ENCODE data around the gene AQP6.

AQP6 gene

GRCh38 chr12:49954863-49955830 lies 17.6 kb upstream of the AQP6 start:
- in situ Hi-C loops (cut with HindIII; ENCODE audit: low sequenced_read_pairs) = loop anchor here (10.0 kb wide), 1 partner anchor 110 kb away; no protein-coding TSS in a partner anchor

- in situ Hi-C loops (cut with HindIII; ENCODE audit: low sequenced_read_pairs) = loop anchor here (10.0 kb wide), 1 partner anchor 109 kb away; no protein-coding TSS in a partner anchor
Measured at GRCh38 chr12:49955899-49956662, 16.7 kb upstream of the AQP6 start.

DNA sequence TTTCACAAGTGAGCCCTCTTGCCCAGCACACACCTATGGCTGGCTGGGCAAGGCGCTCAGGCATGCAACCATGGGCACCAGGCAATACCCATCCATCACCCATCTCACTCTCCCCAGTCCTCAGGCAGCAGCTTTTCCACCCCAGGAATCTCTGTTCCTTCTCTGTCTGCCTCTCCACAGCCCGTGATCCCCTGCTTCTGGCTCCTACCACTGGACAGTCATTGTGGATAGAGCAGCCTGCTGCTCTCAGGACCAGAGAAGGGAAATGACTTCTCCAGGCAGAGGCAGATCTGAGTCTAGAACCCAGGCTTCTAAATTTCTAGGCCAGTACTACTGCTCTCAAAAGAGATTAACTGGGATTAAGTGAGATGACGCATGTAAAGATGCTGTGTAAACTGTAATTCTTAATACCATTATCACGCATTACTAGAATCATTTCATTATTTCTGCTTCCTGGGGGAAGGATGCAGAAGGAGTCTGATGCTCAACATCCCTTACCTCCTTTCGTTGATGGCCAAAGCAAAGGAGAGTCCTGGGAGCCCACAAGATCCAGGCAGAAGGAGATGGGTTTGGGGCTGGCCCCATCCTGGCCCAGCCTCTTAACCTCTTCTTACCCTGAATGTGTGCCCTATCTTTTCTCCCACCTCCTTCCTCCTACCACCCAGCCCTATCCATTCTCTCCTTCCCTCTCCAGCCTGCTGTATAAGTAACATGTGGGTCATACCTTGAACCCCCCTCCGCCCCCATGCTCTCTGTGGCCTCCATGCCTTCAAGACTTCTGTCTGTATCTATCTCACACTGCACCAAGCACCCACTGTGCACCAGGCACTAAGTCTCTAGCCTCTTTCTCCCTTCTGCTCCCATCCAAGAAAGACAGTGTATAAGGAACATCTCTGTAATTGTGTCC lies 15.8 kb upstream of the AQP6 start:
- in situ Hi-C loops (cut with HindIII; ENCODE audit: low sequenced_read_pairs) = loop anchor here (10.0 kb wide), 1 partner anchor 108 kb away; no protein-coding TSS in a partner anchor

GRCh38 chr12:49957570-49957967 lies 15.2 kb upstream of the AQP6 start:
- in situ Hi-C loops (cut with HindIII; ENCODE audit: low sequenced_read_pairs) = loop anchor here (10.0 kb wide), 1 partner anchor 107 kb away; no protein-coding TSS in a partner anchor

DNA sequence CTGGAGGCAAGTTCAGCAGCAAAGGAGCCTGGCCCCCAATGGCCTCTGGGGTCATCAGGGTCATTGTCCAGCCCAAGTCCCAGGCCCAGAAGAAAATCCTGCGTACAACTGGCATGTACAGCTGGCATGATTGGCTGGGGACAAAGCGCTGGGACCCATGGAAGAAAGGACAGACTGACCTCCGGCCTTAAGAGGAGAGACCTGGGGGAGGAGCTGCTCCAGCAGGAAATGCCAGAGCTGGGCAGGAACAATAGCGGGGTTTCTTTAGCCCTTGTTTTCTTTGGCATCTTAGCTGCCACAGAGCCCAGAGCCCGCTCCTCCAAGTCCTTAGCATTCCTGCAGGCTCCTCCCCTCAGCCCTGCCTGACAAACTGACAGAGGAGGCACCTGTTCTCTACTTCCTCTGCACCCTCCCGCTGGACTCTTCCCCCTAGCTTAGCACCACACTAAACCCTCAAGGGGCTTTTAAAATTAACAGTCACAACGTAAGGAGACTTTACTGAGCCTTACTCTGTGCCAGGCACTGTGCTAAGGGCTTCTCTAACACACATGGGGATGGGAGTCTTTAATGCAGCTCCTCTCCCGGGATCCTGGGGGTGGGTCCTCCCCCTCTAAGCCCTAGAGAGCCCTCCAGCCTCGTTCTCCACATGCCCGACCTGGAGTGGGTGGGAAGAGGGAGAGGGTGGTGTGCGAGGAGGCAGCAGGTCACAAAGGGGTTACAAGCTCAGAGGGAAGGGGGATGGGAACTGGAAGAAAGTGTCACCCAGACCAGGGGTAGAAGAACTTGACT lies 12.9 kb upstream of the AQP6 start:
- in situ Hi-C loops (cut with HindIII; ENCODE audit: low sequenced_read_pairs) = loop anchor here (10.0 kb wide), 1 partner anchor 105 kb away; no protein-coding TSS in a partner anchor

DNA sequence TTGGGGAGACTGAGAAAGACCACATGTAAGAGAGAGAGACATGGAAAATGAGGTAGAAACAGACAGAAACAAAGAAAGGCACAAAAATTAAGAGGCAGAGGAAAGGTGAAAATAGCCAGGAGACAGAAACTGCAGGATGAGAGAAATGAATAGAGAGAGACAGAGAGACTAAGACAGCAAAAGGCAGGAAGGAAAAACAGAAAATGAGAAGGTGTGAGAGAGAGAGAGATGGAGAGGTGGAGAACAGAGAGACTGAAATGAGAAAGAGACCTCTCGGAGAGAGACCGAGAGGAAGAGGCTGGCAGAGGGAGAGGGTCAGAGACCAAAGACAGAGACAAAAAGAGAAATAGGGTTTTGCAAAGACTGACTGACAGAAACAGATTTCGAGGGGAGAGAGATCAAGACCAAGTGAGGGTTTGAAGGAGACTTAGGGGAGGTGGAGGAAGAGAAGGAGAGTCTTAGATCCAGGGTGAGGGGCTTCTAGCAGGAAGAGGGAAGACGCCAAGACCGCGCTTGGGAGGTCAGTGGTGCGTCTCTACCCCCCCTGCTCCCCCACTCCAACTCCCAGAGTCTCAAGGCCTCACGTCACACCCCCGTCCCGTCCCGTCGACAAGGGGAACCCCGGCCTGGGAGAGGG lies 12.2 kb upstream of the AQP6 start:
- in situ Hi-C loops (cut with HindIII; ENCODE audit: low sequenced_read_pairs) = no loop called here

DNA sequence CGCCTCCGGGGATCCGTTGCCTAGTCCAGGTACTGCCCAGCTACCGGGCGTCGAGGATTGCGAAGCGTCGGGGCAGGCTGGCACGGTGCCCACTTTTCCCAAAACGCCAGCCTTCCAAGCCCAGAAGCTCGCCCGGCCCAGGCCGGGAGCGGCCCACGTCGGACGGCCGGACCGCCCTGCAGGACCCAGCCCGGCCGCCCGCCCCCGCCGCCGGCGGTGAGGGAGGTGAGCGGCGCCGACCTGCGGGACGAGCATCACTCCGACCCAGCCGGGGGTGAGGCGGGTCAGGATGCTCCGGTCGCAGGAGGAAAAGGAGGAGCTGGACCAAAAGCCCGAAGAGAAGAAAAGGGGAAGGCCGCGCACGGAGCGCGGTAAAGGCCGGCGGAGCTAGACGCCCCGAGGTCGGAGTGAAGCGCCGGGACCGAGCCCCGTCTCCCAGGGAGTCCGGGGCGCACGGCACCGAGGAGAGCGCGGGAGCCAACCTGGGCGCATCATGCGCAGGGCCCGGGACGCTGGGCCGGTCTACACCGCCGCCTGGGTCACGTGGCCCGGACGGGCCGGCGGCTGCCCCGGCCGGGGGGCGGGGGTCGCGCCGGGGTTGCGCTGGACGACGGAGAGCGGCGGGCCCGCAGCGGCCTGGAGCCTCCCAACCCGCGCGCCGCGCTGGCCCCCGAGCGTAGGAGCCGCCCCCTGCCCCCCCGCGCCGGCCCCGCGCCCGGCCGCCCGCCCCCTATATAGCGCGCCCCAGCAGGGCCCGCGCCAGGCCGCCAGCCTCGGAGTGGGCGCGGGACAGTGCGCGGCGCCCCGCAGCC lies 11.4 kb upstream of the AQP6 start, which contains the start of gene AQP5:
TSS of gene AQP5 (plus strand) at position 762 of the 812 bp plus-strand sequence. CDS start 146 bp downstream, outside the sequence.
- in situ Hi-C loops (cut with HindIII; ENCODE audit: low sequenced_read_pairs) = no loop called here

GRCh38 chr12:49961993-49962764 lies 10.6 kb upstream of the AQP6 start:
- in situ Hi-C loops (cut with HindIII; ENCODE audit: low sequenced_read_pairs) = no loop called here

DNA sequence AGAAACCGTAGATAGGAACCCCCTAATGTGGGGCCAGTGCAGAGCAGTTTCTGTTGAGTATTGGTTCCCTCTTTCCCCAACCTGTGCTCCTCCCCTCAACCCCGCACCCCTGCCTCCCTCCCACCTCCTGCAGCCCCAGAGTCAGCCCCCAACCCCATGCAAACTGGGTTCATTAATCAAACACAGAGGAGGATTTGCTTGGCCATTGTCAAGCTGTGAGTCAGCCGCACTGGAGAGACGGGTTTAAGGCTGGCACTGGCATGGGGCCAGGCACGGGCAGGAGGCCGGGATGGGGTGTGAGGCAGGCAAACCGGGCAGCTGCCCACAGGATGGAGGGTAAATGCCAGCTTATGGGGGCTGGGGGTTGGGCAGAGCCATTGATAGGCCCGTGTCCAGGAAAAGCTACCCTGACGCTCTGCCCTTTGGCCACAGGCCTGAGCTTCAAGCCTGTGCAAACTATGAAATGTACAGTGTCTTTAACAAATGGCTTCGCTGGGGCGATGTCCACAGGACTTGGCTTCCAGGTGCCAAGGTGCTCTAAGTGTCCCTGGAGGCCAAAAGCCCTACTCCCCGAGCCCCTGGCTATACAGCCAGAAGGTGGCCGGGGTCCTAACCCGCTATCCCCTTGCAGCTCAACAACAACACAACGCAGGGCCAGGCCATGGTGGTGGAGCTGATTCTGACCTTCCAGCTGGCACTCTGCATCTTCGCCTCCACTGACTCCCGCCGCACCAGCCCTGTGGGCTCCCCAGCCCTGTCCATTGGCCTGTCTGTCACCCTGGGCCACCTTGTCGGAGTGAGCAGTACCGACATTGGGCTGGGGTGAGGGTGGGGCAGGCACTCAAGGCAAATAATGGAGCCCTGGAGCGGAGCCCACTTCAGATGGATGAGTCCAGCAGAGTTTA lies 9.6 kb upstream of the AQP6 start:
- in situ Hi-C loops (cut with HindIII; ENCODE audit: low sequenced_read_pairs) = no loop called here

- in situ Hi-C loops (cut with HindIII; ENCODE audit: low sequenced_read_pairs) = no loop called here
Measured at GRCh38 chr12:49963976-49964815, 8.6 kb upstream of the AQP6 start.

DNA sequence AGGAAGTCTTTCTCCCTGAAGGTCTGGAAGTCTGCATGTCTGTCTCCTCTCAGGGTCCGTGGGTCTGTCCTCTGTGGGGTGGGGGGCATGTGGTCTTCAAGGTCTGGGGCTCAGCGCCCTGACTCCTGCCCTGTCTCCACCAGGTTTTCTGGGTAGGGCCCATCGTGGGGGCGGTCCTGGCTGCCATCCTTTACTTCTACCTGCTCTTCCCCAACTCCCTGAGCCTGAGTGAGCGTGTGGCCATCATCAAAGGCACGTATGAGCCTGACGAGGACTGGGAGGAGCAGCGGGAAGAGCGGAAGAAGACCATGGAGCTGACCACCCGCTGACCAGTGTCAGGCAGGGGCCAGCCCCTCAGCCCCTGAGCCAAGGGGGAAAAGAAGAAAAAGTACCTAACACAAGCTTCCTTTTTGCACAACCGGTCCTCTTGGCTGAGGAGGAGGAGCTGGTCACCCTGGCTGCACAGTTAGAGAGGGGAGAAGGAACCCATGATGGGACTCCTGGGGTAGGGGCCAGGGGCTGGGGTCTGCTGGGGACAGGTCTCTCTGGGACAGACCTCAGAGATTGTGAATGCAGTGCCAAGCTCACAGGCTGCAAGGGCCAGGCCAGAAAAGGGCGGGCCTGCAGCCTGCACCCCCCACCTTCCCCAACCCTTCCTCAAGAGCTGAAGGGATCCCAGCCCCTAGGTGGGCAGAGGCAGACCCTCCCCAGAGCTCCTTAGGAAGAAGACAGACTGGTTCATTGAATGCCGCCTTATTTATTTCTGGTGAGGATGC lies 7.7 kb upstream of the AQP6 start:
- in situ Hi-C loops (cut with HindIII; ENCODE audit: low sequenced_read_pairs) = no loop called here

DNA sequence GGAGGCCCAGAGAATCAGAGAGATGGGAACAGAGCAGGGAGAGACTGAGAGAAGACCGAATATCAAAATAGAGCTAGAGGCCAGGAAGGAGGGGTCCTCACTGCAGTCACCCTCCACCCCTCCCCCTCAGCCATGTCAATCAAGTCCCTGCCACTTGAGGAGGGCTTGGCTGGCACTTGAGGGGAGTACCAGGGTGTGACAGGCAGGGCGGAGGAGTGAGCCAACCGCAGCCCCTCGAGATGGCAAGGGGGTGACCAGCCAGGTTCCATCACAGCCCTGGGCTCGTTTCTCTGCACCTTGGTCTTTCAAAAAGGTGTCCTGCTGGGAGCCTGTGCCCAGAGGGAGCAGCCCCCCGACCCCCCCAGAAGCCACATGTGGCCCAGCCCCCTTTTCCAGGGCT lies 6.9 kb upstream of the AQP6 start:
- in situ Hi-C loops (cut with HindIII; ENCODE audit: low sequenced_read_pairs) = no loop called here

GRCh38 chr12:49966511-49967041 lies 6.2 kb upstream of the AQP6 start:
- in situ Hi-C loops (cut with HindIII; ENCODE audit: low sequenced_read_pairs) = no loop called here

DNA sequence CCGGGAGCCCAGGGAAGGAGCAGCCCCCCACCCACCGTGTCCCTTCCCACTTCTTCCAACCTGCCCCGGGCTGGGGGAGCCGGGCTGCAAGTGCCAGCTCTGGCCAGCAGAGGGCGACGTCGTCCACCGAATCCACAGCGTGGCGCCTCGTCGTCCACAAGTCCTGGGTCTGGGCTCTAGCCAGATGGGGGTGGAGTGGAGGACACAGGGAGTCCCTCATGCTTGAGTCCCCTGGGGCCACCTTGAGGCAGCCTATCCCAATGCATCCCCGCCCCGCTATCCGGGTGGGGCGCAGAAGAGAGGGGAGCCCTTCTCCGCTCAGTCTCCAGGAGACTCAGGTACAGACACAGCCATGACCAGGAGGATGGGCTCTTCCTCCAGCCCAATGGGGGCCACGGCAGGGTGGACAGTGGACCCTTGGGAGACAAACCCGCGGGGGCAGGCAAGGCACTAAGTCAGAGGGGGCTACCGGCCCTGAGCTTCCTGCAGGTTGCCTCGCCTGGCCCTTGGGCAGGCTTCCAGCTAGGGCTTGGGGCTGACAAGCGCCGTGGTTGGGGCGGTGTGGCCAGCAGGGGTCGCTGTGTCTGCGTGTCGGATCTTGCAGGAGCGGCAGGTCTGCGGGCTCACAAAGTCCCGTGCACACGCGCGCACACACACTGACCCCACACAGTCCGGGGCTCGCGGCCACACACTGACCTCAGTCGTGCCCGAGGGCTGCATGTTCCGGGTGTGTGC lies 5.5 kb upstream of the AQP6 start:
- in situ Hi-C loops (cut with HindIII; ENCODE audit: low sequenced_read_pairs) = no loop called here
